Inflammatory macrophage (primary cell): Measurements from ENCODE around the gene AGTR2.
"Not testable (repeated sequence)": the region's sequence is repeated elsewhere in the genome, so short reads cannot be mapped to it uniquely, and the experiment has no call there.

Experiments used
- DNase-seq, 2 donors: peaks; one replicate each; pipeline ENCODE4 v3.0.0-alpha.2; 2020 to 2022
- total RNA-seq, 18 experiments: gene quantifications; one replicate each; lab custom pipeline; 2026; ENCODE audit warnings: mixed read lengths in 6 of 18, inconsistent platforms in 2 of 18; lab: John Stamatoyannopoulos, UW

AGTR2 gene, protein sequence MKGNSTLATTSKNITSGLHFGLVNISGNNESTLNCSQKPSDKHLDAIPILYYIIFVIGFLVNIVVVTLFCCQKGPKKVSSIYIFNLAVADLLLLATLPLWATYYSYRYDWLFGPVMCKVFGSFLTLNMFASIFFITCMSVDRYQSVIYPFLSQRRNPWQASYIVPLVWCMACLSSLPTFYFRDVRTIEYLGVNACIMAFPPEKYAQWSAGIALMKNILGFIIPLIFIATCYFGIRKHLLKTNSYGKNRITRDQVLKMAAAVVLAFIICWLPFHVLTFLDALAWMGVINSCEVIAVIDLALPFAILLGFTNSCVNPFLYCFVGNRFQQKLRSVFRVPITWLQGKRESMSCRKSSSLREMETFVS
- total RNA-seq: 0 to 0.11 (median 0) reads per million in 18 experiments

GRCh38 chrX:116170511-116170910 lies at the start of gene AGTR2:
Gene AGTR2 (plus strand): TSS chrX:116170744. CDS start chrX:116172281, 1,537 bp downstream.
- DNase-seq: no peak

GRCh38 chrX:116135277-116135676 lies 35.3 kb upstream of the AGTR2 start:
- DNase-seq: no peak

GRCh38 chrX:116141270-116141669 lies 29.3 kb upstream of the AGTR2 start:
- DNase-seq: not testable (repeated sequence)

DNA sequence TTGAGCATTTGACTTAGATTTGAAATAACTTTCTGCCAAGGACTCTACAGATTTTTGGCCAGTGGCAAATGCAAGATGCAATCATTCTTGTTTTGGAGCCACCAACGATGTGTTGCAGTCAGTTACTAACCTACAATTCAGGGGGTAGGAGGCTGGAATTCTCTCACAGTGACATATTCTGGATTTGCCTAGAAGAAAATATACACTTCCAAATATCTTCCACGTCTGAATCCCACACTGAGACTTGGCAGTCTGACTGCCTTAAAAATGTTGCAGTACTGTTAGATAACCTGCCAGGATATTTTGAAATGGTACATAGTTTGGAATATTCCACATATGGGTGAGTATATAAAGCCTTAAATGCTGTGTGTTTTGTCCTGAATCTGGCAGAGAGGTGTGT lies 27.6 kb upstream of the AGTR2 start:
- no peak for DNase-seq

- DNase-seq: no peak
Measured at GRCh38 chrX:116172976-116173375, 2.4 kb downstream of the AGTR2 start.

GRCh38 chrX:116181300-116181699 lies 10.8 kb downstream of the AGTR2 start:
- DNase-seq: no peak

DNA sequence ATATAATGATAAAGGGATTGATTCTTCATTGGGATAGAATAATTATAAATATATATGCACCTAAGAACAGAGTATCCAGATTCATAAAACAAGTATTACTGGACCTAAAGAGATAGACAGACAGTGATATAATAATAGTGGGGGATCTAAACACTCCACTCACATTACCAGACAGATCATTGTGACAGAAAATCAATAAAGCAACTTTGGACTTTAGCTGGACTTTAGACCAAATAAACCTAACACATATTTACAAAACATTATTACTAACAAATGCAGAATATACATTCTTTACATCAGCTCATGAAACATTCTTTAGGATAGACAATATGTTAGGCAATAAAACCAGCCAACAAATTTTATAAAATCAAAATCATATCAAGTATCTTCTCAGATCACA lies 14.6 kb downstream of the AGTR2 start:
- no peak for DNase-seq

DNA sequence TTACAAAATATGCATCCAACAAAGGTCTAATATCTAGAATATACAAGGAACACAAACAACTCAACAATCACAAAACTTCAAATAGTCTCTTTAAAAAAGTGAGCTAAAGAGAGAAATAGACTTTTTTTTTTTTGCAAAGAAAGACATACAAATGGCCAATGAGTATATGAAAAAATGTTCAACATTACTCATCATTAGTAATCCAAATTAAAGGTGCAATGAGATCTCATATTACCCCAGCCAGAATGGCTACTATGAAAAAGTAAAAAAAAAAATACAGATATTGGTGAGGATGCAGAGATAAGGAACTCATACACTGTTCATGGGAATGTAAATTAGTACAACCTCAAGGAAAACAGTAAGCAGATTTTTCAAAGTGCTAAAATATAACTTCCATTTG lies 24.1 kb downstream of the AGTR2 start:
- no peak for DNase-seq

DNA sequence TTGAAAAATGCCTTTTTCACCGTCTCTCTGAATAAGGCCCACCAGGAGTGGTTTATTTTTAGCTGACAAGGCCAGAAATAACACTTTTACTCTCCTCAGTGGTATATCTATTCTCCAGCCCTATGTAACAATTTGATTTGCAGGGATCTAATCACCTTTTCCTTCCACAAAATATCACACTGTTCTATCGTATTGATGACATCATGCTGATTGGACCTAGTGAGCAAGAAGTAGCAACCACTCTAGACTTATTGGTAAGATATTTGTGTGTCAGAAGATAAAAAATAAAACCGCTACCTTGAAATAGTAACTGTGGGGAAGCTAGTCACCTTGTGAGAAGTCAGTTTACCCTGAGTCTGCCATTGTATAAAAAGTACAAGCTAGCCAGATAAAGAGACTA lies 27.7 kb downstream of the AGTR2 start:
- DNase-seq: no peak

GRCh38 chrX:116198810-116199209 lies 28.3 kb downstream of the AGTR2 start:
- DNase-seq: no peak

DNA sequence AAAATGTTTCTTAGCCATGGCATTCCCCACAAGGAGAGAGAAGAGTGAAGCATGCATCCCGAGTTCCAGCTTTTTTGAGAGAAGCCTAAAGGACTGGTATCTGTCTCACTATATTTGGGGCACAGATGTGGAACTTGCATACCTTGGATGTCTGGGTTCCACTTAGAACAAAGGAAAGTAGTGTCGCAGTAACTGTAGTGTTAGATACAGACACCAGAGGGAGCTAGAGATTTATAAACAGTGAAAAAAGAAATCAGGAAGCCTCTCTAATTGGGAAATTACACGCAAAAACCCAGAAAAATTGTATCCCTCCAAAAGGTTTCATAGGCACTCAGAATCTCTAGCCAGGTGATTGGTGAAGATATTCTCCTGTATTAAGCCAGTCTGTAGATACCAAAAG lies 34.4 kb downstream of the AGTR2 start:
- peak in 1 of 2 donors; percentile 8 for DNase-seq

- DNase-seq: no peak
Measured at GRCh38 chrX:116213262-116213661, 42.7 kb downstream of the AGTR2 start.

- not testable (repeated sequence) for DNase-seq
Measured at GRCh38 chrX:116217080-116217479, 46.5 kb downstream of the AGTR2 start.
